GM15510 (cell line): ENCODE results near the gene RRN3.

Experiments used
- POLR2A ChIP-seq: IDR thresholded peaks from 3 replicates; pipeline ENCODE4 v1.6.1; 2011; ENCODE audit warnings: borderline replicate concordance; ENCODE audit not compliant: insufficient read length; ENCODE audit errors: extremely low read depth

The RRN3 gene

GRCh38 chr16:15046692-15047376 lies 47.2 kb downstream of the RRN3 start:
- no peak for TF ChIP-seq POLR2A

- TF ChIP-seq POLR2A: no peak
These were observed 49.8 kb downstream of the RRN3 start for GRCh38 chr16:15044286-15044685.

- TF ChIP-seq POLR2A: no peak
These were observed 50.7 kb downstream of the RRN3 start for GRCh38 chr16:15043344-15043743.

GRCh38 chr16:15041271-15042004 lies 52.6 kb downstream of the RRN3 start:
- no peak for TF ChIP-seq POLR2A

- TF ChIP-seq POLR2A: no peak
These were observed 55.4 kb downstream of the RRN3 start for GRCh38 chr16:15038689-15039088.

GRCh38 chr16:15037745-15038144 lies 56.3 kb downstream of the RRN3 start:
- no peak for TF ChIP-seq POLR2A

- TF ChIP-seq POLR2A: no peak
These were observed 57.1 kb downstream of the RRN3 start for GRCh38 chr16:15037003-15037402.

- TF ChIP-seq POLR2A: no peak
These were observed 58.8 kb downstream of the RRN3 start for GRCh38 chr16:15035163-15035729.

GRCh38 chr16:15034266-15035162 lies 59.6 kb downstream of the RRN3 start:
- TF ChIP-seq POLR2A: no peak

- no peak for TF ChIP-seq POLR2A
These were observed 60.8 kb downstream of the RRN3 start for GRCh38 chr16:15033309-15033707.

- no peak for TF ChIP-seq POLR2A
These were observed 61.3 kb downstream of the RRN3 start for GRCh38 chr16:15032547-15033308.

GRCh38 chr16:15031586-15031985 lies 62.5 kb downstream of the RRN3 start:
- no peak for TF ChIP-seq POLR2A

- TF ChIP-seq POLR2A: no peak
These were observed 62.9 kb downstream of the RRN3 start for GRCh38 chr16:15031179-15031578.
